ENCODE measurements around the gene PPP1R1B.
"Not testable (repeated sequence)": the region's sequence is repeated elsewhere in the genome, so short reads cannot be mapped to it uniquely, and the experiment has no call there.

Gene PPP1R1B

DNA sequence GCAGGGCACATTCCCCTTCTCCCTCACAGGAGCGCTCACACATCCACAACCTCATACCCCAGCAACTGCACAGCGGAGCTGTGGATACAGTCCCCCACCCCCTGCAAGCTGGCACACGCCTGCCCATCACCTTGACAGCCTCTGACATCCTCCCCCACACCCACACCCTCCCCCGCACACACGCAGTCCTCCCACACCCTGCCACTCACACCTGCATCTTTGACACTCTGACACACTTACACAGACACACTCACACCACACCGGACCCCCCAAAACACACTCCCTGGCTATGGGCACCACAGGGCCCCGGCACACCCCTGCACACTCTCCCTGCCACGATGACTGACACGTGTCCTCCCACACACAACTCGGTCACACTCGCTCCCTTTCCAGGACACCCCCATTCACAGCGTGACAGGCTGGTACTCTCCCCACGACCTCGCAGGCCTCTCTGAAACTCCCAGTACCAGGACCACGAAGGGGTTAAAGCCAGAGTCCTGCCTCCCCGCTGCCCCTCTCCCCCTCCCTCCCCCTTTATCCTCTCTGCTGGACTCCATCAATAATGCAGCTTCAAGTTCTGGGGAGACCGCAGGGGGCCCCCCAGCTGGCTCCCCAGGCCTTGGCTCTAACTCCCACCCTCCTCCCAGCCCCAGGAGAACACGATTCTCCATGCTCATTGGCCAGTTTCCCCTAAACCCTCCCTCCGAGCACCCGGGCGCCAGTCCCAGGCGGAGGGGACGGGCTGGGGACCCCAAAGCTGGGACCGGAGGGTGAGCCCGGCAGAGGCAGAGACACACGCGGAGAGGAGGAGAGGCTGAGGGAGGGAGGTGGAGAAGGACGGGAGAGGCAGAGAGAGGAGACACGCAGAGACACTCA, at the start of gene PPP1R1B:
Gene PPP1R1B (plus strand): TSS at position 782 of the 876 bp plus-strand sequence. CDS start 441 bp downstream, outside the sequence.
- Histone ChIP-seq H3K27ac (ENCODE audit: low read length) (no peak within 1 kb of the TSS), H3K4me3 (ENCODE audit: low read length) (peak within 1 kb of the TSS; percentile 77), H3K27me3 (ENCODE audit: insufficient read depth, low read length) (peaks cover 76% of the 10 kb centered on the region)

DNA sequence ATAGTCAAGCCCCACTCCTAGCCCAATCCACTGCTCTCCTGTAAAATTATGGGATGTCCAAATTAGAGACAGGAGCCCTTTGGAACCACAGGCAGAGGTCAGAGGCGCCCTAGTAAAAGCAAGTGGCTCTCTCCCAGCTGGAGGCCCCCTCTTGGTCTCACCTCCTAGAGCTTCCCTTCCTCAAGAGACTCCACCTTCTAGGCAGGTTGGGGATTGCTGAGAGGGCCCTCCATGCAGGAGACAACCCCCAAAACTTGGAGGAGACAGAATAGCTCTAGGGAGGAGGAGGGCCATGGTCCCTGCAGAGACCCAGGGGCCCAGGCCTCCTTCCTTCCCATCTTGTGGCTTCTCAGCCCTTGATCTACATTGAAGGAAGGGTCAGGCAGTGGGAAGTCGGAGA, 48.5 kb upstream of the PPP1R1B start:
- Histone ChIP-seq H3K36me3 (ENCODE audit: insufficient read depth, low read depth, low read length) (no peaks in the 10 kb centered on the region), H3K27me3 (ENCODE audit: insufficient read depth, low read length) (peaks cover 31% of the 10 kb centered on the region), H3K4me1 (ENCODE audit: insufficient read depth, low read length) (peaks cover 19% of the 10 kb centered on the region; the same call in 1 of the 2 replicates), H3K9me3 (ENCODE audit: insufficient read depth, low read depth, low read length) (no peaks in the 10 kb centered on the region), H3K4me3 (ENCODE audit: low read length) (no peak overlapping the region), H3K9ac (ENCODE audit: low read depth, low read length) (no peak overlapping the region), H3K27ac (ENCODE audit: low read length) (no peak overlapping the region)

More for the DNA sequence above, at the start of gene PPP1R1B:
- Histone ChIP-seq H3K9ac (ENCODE audit: low read depth, low read length) (no peak within 1 kb of the TSS), H3K9me3 (ENCODE audit: insufficient read depth, low read depth, low read length) (no peaks in the 10 kb centered on the region), H3K4me1 (ENCODE audit: insufficient read depth, low read length) (peaks cover 30% of the 10 kb centered on the region; the same call in 1 of the 2 replicates), H3K36me3 (ENCODE audit: insufficient read depth, low read depth, low read length) (no peaks in the 10 kb centered on the region)

DNA sequence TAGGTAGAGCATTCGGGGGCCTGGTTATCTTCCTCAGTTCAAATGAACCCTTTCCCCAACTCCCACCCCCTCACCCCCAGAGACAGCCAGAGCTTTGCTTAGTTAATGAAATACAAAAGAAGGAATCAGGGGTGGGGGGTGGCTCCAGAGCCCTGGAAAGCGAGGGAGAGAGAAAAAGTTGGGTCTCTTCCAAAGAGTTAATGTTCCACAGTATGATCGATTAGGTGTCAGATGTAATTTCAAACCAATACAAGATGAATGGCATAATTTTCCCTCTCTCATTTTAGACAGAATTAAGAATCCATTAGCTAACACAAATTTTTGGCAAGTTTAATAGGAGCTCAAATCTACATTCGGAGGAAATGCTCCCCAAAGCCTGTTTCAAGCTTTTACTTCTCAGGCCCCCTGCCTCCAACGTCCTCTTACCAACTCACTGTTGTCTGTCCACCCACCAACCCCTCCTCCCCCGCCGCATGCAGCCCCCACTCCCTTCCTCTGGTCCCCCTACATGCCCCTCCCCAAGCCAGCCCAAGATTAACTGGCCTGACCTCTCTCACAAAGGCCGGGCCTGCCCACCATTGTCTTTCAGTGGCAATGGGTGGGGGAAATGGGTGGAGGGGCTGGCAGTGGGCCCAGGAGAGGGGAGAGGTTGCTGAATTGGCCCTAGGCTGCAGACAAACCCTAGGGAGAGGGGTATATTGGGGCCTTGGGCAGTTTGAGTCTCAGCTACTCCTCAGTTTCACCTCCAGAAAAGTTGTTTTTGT, 47.3 kb upstream of the PPP1R1B start:
- Histone ChIP-seq H3K9me3 (ENCODE audit: insufficient read depth, low read depth, low read length) (no peaks in the 10 kb centered on the region), H3K27me3 (ENCODE audit: insufficient read depth, low read length) (peaks cover 35% of the 10 kb centered on the region), H3K36me3 (ENCODE audit: insufficient read depth, low read depth, low read length) (no peaks in the 10 kb centered on the region), H3K9ac (ENCODE audit: low read depth, low read length) (peak overlapping the region; percentile 58; the same call in 1 of the 2 replicates), H3K4me3 (ENCODE audit: low read length) (peak overlapping the region; percentile 16; the same call in 1 of the 2 replicates), H3K4me1 (ENCODE audit: insufficient read depth, low read length) (peaks cover 19% of the 10 kb centered on the region; the same call in 1 of the 2 replicates), H3K27ac (ENCODE audit: low read length) (no peak overlapping the region)

DNA sequence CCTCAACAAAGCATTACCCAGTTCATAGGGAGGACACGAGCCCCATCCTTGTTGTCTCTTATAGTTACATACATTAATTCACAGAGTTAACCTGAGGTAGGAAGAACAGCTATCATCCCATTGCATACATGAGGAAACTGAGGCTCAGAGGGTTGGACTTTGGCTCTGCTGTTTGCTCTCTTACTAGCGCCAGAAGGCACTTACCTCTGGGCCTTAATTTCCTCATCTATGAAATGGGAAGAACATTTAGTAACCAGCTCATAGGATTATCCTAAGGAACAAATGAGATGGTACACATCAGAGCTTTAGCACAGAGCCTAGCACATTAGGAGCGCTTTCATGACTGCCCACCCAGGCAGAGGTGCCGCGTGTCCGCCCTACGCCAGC, 46.7 kb upstream of the PPP1R1B start:
- peaks cover 19% of the 10 kb centered on the region; the same call in 1 of the 2 replicates for H3K4me1 ChIP-seq (ENCODE audit: insufficient read depth, low read length)
- peak overlapping the region; percentile 3; the same call in 1 of the 2 replicates for H3K9ac ChIP-seq (ENCODE audit: low read depth, low read length)
- no peak overlapping the region for H3K27ac ChIP-seq (ENCODE audit: low read length)
- H3K27me3 ChIP-seq (ENCODE audit: insufficient read depth, low read length): peaks cover 30% of the 10 kb centered on the region
- peak overlapping the region; percentile 2; the same call in 1 of the 2 replicates for H3K4me3 ChIP-seq (ENCODE audit: low read length)
- no peaks in the 10 kb centered on the region for H3K36me3 ChIP-seq (ENCODE audit: insufficient read depth, low read depth, low read length)
- no peaks in the 10 kb centered on the region for H3K9me3 ChIP-seq (ENCODE audit: insufficient read depth, low read depth, low read length)

- H3K4me1 ChIP-seq (ENCODE audit: insufficient read depth, low read length): peaks cover 19% of the 10 kb centered on the region; the same call in 1 of the 2 replicates
Measured at GRCh38 chr17:39581071-39581758, 45.5 kb upstream of the PPP1R1B start.

GRCh38 chr17:39581759-39582085, 45.0 kb upstream of the PPP1R1B start:
- no peaks in the 10 kb centered on the region for H3K9me3 ChIP-seq (ENCODE audit: insufficient read depth, low read depth, low read length)
- H3K4me1 ChIP-seq (ENCODE audit: insufficient read depth, low read length): peaks cover 19% of the 10 kb centered on the region; the same call in 1 of the 2 replicates
- H3K4me3 ChIP-seq (ENCODE audit: low read length): no peak overlapping the region
- no peak overlapping the region for H3K27ac ChIP-seq (ENCODE audit: low read length)
- peaks cover 17% of the 10 kb centered on the region; the same call in 1 of the 2 replicates for H3K27me3 ChIP-seq (ENCODE audit: insufficient read depth, low read length)
- no peaks in the 10 kb centered on the region for H3K36me3 ChIP-seq (ENCODE audit: insufficient read depth, low read depth, low read length)
- no peak overlapping the region for H3K9ac ChIP-seq (ENCODE audit: low read depth, low read length)

More at GRCh38 chr17:39581071-39581758, 45.5 kb upstream of the PPP1R1B start:
- H3K36me3 ChIP-seq (ENCODE audit: insufficient read depth, low read depth, low read length): no peaks in the 10 kb centered on the region
- no peak overlapping the region for H3K27ac ChIP-seq (ENCODE audit: low read length)
- H3K9ac ChIP-seq (ENCODE audit: low read depth, low read length): no peak overlapping the region
- H3K9me3 ChIP-seq (ENCODE audit: insufficient read depth, low read depth, low read length): no peaks in the 10 kb centered on the region
- peaks cover 21% of the 10 kb centered on the region; the same call in 1 of the 2 replicates for H3K27me3 ChIP-seq (ENCODE audit: insufficient read depth, low read length)
- H3K4me3 ChIP-seq (ENCODE audit: low read length): no peak overlapping the region

DNA sequence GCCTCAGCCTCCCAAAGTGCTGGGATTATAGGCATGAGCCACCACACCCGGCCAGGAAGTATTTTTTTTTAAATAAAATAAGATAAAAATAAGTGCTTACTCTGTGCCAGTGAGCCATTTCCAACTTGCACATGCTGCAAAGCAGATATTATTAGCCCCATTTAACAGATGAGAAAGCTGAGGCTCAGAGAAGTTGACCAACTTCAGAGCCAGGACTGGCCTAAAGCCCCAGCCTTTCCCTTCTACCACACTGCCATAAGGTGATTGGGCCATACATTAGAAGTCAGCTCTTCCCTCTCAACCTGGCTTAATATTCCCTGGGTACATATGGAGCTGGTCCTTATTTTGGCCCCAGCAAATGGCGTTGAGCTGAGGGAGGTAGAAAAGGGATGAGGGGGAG, 44.1 kb upstream of the PPP1R1B start:
- Histone ChIP-seq H3K4me3 (ENCODE audit: low read length) (no peak overlapping the region), H3K27ac (ENCODE audit: low read length) (no peak overlapping the region), H3K9me3 (ENCODE audit: insufficient read depth, low read depth, low read length) (no peaks in the 10 kb centered on the region), H3K9ac (ENCODE audit: low read depth, low read length) (no peak overlapping the region), H3K36me3 (ENCODE audit: insufficient read depth, low read depth, low read length) (no peaks in the 10 kb centered on the region), H3K27me3 (ENCODE audit: insufficient read depth, low read length) (peaks cover 17% of the 10 kb centered on the region; the same call in 1 of the 2 replicates), H3K4me1 (ENCODE audit: insufficient read depth, low read length) (peaks cover 19% of the 10 kb centered on the region; the same call in 1 of the 2 replicates)

- not testable (repeated sequence) for H3K4me1 ChIP-seq (ENCODE audit: insufficient read depth, low read length); H3K9me3 ChIP-seq (ENCODE audit: insufficient read depth, low read depth, low read length); H3K4me3 ChIP-seq (ENCODE audit: low read length); H3K9ac ChIP-seq (ENCODE audit: low read depth, low read length); H3K27ac ChIP-seq (ENCODE audit: low read length); H3K36me3 ChIP-seq (ENCODE audit: insufficient read depth, low read depth, low read length)
- peaks cover 65% of the 10 kb centered on the region for H3K27me3 ChIP-seq (ENCODE audit: insufficient read depth, low read length)
Measured at GRCh38 chr17:39590180-39590579, 36.6 kb upstream of the PPP1R1B start.

- H3K9me3 ChIP-seq (ENCODE audit: insufficient read depth, low read depth, low read length): no peaks in the 10 kb centered on the region
- H3K4me3 ChIP-seq (ENCODE audit: low read length): peak overlapping the region; percentile 39; the same call in 1 of the 2 replicates
- H3K27me3 ChIP-seq (ENCODE audit: insufficient read depth, low read length): peaks cover 85% of the 10 kb centered on the region
- H3K36me3 ChIP-seq (ENCODE audit: insufficient read depth, low read depth, low read length): no peaks in the 10 kb centered on the region
- H3K27ac ChIP-seq (ENCODE audit: low read length): no peak overlapping the region
- no peak overlapping the region for H3K9ac ChIP-seq (ENCODE audit: low read depth, low read length)
- H3K4me1 ChIP-seq (ENCODE audit: insufficient read depth, low read length): no peaks in the 10 kb centered on the region
Measured at GRCh38 chr17:39591958-39592954, 34.5 kb upstream of the PPP1R1B start.

DNA sequence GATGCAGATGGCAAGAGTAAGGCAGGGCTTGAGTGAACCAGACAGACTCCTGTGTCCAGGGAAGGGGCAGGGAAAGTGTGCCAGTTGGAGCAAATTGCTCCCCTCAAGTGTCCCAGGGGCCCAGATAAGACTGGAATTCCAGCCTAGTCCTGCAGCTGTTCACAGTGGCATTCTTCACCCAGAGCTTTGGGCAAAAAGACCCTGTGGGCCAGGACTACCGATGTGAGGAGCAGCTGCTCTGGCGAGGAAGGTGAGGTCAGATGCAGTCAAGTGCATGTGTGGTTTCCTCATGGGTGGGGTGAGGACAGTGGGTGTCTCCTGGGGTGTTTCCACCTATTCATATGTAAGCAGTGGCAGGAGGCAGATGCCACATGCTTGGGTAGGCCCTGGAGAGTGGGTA, 33.4 kb upstream of the PPP1R1B start:
- Histone ChIP-seq H3K36me3 (ENCODE audit: insufficient read depth, low read depth, low read length) (no peaks in the 10 kb centered on the region), H3K9ac (ENCODE audit: low read depth, low read length) (no peak overlapping the region), H3K4me1 (ENCODE audit: insufficient read depth, low read length) (no peaks in the 10 kb centered on the region), H3K27ac (ENCODE audit: low read length) (no peak overlapping the region), H3K9me3 (ENCODE audit: insufficient read depth, low read depth, low read length) (peaks cover 6% of the 10 kb centered on the region; the same call in 1 of the 2 replicates), H3K4me3 (ENCODE audit: low read length) (no peak overlapping the region), H3K27me3 (ENCODE audit: insufficient read depth, low read length) (peaks cover 87% of the 10 kb centered on the region)

Data from iPS-20b (cell line).